HG03442 (cell line): Measurements from ENCODE around the gene ERMARD.

Source experiments
- ATAC-seq: cut with Tn5 transposase; IDR thresholded peaks from one replicate; pipeline ENCODE4 v1.9.1; 2021; ENCODE audit warnings: mild to moderate bottlenecking, moderate library complexity; ENCODE audit not compliant: unreplicated experiment

Gene ERMARD

GRCh38 chr6:169783401-169783800, 32.0 kb downstream of the ERMARD start:
- ATAC-seq, result no peak

DNA sequence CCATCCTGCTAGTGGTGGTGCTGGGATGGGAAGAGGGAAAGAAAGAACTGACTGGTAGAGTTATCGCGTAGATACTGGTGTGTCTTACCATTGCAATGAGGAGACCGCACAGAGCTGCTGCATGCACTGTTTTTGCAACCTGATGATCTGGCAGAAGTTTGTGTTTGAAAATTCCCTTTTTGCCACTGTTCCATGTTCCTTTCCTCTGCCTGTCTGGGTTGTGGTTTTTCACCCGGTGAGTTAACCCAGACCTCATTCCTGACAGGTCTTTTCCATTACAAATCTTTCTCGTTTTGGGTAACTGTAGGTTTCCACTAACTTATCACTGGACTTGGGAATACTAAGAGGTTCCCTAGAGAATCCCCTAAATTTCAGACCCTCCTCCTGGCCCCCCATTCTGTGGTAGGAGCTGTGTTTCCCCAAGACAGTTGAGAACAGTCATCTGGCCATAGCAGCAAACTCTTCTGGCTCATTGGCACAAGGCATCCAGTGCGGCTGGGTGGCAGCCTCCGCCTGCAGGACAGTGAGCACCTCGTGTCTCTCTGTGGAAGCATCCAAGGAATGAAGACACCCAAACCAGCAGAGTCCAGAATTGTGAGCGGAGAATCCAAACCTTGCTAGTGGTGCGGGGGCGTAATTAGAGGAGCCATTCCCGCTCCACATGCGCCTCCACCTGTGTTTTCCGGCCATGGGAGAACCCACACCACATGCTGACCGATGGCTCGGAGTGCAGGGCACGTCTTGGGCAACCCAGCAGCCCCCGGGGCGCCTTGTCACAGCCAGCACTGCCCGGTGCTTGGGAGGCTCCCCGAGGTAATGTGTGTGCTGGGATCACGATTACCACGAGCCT, 32.8 kb downstream of the ERMARD start:
- ATAC-seq, result no peak

GRCh38 chr6:169784821-169785340, 33.5 kb downstream of the ERMARD start:
- ATAC-seq, result no peak

GRCh38 chr6:169785566-169785965, 34.1 kb downstream of the ERMARD start:
- ATAC-seq, result no peak

DNA sequence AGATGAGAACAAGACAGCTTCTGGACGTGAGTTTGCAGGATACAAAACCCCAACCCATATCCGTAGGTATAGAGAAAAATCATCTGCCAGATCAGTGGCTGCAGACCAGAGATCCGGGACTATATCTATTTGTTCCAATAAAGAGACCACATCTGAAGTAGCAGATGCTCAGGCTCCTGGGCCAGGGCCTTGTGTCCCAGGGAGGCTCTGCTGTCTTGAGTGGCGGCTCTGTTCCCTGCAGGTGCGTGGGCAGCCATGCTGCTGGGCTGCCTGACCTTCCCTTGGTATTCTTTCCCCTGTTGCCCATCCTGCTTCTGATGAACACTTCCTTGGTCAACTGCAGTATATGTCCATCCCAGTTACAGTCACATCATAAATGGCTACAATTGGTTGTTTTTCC, 34.9 kb downstream of the ERMARD start:
- no peak for ATAC-seq

DNA sequence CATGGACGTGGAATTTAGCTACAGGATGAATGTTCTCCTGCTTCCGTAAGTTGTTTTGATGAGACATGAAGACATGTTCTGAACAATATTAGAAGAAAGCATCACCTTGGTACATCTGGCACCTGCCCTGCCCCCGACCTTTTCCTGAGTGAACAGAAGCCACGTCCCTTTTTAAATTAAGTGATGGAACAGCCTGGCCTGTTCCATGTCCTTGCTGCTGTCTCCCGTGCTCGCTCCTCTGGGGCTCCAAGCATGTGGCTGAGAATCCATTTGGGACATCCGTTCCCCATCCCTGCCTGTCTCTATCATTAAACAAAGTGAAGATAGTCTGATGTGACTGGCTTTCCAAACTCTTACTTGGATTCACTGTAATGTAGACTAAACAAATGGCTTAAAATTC, 36.4 kb downstream of the ERMARD start:
- no peak for ATAC-seq

DNA sequence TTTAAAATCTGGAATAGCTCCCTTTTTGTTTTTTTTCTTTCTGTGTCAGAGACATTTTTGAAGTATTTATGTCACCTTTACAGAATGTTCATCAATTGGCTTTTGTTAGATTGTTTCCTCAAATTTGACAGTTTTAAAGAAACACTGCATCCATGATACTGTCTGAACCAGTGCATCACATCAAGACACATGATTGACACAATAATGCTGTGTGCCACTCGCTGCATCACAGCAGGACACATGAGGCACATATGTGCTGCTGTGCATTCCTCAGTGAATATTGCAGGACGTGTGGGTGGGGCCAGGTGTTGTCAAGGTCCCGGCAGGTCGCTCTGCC, 37.4 kb downstream of the ERMARD start:
- ATAC-seq, result no peak

- ATAC-seq, result no peak
These were observed 37.9 kb downstream of the ERMARD start for GRCh38 chr6:169789146-169789943.

DNA sequence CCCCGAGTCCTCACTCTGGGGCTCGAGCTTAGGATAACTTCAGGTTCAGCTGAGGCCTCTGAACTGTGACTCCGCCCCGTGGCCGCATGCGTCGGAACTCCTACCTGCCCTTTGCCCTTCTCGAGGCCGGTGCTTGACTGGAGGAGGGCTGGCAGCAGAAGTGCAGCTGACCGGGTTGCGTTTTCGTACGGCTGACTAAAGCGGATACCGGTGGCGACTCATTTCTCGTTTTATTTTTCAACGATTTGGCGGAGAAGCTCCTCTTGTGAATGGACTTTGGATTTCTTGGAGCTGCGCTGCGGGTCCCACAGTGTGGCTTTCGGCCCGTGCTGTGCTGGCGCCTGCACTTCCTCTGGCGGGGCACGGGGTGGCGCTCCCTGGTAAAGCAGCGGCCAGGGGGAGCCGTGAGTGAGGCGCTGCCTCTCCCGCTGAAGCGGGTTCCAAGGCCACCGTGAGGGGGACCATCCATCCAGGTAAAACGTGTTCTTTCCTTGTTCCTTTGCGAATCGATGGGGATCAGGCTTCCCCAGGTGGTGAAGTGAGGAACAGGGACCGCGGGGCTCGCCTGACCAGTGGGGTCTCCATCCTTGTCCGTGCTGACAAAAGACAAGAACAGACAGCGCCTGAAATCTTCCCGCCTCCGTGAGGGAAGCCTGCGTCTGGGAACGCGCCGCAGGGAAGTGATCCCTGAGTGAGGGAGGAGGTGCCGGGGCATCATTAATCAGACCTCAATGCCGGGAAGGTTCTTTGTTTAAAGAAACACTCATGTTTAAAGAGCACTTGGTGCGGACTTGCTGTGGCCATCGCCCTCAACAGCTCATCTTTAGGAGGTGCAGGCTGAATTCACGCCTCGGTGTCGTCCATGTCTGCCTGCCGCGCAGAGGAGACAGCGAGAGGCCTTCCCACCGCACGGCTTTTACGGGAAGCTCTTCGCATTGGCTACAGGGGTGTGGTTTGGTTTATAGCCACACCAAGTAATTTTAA, 38.8 kb downstream of the ERMARD start:
- peak; percentile 94 for ATAC-seq

- ATAC-seq, result no peak
These were observed 40.3 kb downstream of the ERMARD start for GRCh38 chr6:169791721-169792131.

DNA sequence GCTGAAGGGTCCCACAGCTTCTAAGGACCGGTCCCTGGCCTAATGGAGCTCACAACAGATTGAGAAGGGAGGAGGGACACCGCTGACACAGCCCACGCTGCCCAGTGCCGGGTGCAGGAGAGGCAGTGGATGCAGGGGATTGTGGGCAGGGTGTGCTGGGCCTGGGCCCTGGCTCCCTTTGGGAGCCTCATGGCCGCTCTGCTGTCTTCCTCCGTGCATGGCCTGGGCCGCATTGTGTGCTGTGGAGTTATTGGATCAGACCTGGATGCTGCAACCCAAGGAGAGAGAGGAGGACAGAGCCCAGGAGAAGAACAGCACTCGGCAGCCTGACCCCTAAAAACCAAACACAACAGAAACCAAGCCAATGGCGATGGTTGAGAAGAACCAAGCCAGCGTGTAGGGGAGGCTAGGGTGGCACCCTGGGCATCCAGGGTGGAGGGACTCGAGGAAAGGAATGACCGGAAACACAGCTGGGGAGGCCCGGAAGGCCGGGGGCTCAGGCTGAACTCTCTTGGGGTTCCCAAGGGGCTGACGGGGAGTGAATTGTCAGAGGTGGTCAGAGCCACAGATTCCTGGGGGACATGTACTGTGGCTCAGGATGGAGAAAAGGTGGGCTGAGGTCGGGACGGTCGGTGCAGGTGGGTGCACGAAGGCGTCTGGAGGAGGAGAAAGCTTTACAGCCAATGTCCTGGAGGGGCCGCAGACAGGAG, 41.0 kb downstream of the ERMARD start:
- no peak for ATAC-seq

GRCh38 chr6:169793408-169793807, 42.0 kb downstream of the ERMARD start:
- ATAC-seq, result no peak

DNA sequence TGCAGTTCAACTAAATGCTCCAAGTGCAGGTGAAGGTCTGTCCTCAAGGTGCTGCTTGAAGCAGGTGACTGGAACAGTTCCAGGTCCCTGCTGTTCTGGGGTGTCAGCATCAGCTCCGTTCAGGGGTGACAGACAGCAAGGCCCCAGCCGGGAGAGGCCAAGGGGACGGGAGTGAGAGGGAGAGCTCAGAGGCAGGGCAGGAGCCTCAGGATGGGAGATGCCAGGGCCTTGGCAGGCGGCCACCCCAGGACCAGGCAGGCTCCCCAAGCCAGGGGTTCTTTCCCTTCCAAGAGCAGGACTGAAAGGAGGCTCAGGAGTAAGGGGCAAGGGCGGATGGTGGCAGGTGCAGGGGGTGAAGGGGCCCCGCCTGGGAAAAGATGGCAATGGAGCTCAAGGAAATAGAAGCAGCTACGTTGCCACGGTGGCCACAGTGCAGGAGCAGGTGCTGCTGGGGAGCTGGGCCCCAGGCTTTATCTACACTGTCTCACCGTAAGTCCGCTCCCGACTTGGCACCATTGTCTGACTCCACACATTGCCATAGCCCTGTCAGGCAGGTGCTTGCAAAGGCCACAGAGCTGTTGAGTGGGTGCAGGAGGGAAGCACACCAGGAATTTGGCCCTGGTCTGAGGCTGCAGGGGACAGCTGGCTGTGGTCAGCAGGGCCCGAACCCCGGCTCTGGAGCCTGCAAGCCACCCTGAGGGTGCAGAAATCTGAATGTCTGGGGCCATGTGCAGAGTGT, 43.1 kb downstream of the ERMARD start:
- no peak for ATAC-seq

GRCh38 chr6:169795196-169795595, 43.8 kb downstream of the ERMARD start:
- ATAC-seq, result no peak

GRCh38 chr6:169798764-169799473, 47.5 kb downstream of the ERMARD start:
- ATAC-seq, result no peak

DNA sequence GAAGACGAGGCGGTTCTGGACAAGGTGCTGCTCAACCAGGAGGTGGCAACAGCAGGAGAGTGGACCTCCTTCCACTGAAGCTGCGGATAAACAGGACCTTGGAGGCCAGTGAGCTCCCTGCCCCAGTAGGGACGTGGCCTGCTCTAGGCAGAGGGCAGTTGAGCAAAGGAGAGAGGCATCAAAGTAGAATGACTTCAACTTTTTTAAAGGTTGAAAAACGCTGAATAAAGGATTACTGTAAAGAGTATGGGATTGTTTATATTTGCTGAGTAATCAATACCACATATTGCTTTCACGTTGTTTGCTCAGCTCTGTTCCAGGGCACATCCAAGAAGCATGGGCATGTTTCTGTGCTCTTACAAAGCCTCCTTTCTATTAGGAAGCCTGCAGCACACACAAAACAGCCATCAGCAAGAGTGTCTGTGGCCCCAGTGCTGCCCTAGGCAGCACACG, 48.1 kb downstream of the ERMARD start:
- ATAC-seq, result no peak

- ATAC-seq, result no peak
These were observed 48.8 kb downstream of the ERMARD start for GRCh38 chr6:169800116-169800667.

GRCh38 chr6:169800668-169801395, 49.4 kb downstream of the ERMARD start:
- no peak for ATAC-seq
